MM.1S (cell line): ENCODE data around the gene CDC42.
A peak's percentile ranks its signal among the peaks of the same experiment; 100 is the strongest.
"Not testable (repeated sequence)": the region's sequence is repeated elsewhere in the genome, so short reads cannot be mapped to it uniquely, and the experiment has no call there.

ENCODE experiments used
- DNase-seq: peaks from one replicate; pipeline ENCODE4 v3.0.0-alpha.2; 2015
- H2AFZ ChIP-seq: fragments of 300-600 bp; sonication (generic); 2 replicates; pipeline ENCODE4 v1.6.0; 2016; ENCODE audit warnings: antibody characterized with exemption, low read length
- H3F3A ChIP-seq: fragments of 300-600 bp; sonication (generic); 2 replicates; pipeline ENCODE4 v1.6.1; 2016; ENCODE audit warnings: mild to moderate bottlenecking, antibody characterized with exemption, low read length, moderate library complexity, mixed read lengths; ENCODE audit not compliant: insufficient read depth
- H3K27ac ChIP-seq: fragments of 300-600 bp; sonication (generic); 2 replicates; pipeline ENCODE4 v1.5.1; 2016; ENCODE audit warnings: mild to moderate bottlenecking, low read length
- H3K27me3 ChIP-seq: fragments of 300-600 bp; sonication (generic); replicated peaks from 2 replicates; pipeline ENCODE4 v1.6.0; 2016; ENCODE audit warnings: low read length; ENCODE audit not compliant: insufficient read depth
- H3K36me3 ChIP-seq: fragments of 300-600 bp; sonication (generic); replicated peaks from 2 replicates; pipeline ENCODE4 v1.6.1; 2016; ENCODE audit warnings: mild to moderate bottlenecking, low read length, mixed read lengths; ENCODE audit not compliant: insufficient read depth
- H3K4me1 ChIP-seq: fragments of 300-600 bp; sonication (generic); 2 replicates; pipeline ENCODE4 v1.6.1; 2016; ENCODE audit warnings: low read length, mixed read lengths
- H3K4me2 ChIP-seq: fragments of 300-600 bp; sonication (generic); 2 replicates; pipeline ENCODE4 v1.6.0; 2016; ENCODE audit warnings: low read depth, low read length
- H3K4me3 ChIP-seq: fragments of 300-600 bp; sonication (generic); 2 replicates; pipeline ENCODE4 v1.5.1; 2016; ENCODE audit warnings: low read length, mixed read lengths
- H3K79me2 ChIP-seq: fragments of 300-600 bp; sonication (generic); 2 replicates; pipeline ENCODE4 v1.6.1; 2016; ENCODE audit warnings: mixed run types, low read length, mixed read lengths
- H3K9ac ChIP-seq: fragments of 300-600 bp; sonication (generic); 2 replicates; pipeline ENCODE4 v1.6.1; 2016; ENCODE audit warnings: low read length, mixed read lengths
- H3K9me2 ChIP-seq: fragments of 300-600 bp; sonication (generic); replicated peaks from 2 replicates; pipeline ENCODE4 v1.6.1; 2016; ENCODE audit warnings: mild to moderate bottlenecking, low read length, mixed read lengths; ENCODE audit not compliant: insufficient read depth
- H3K9me3 ChIP-seq: fragments of 300-600 bp; sonication (generic); replicated peaks from 2 replicates; pipeline ENCODE4 v1.6.1; 2016; ENCODE audit warnings: mild to moderate bottlenecking, low read length, mixed read lengths; ENCODE audit not compliant: insufficient read depth
- H4K20me1 ChIP-seq: fragments of 300-600 bp; sonication (generic); 2 replicates; pipeline ENCODE4 v1.6.1; 2016; ENCODE audit warnings: mild to moderate bottlenecking, low read length, moderate library complexity, mixed read lengths; ENCODE audit not compliant: insufficient read depth
- EZH2 ChIP-seq: fragments of 300-600 bp; sonication (generic); optimal IDR thresholded peaks from 2 replicates; pipeline ENCODE3; 2017; ENCODE audit warnings: low read depth, mild to moderate bottlenecking, antibody characterized with exemption, low read length, mixed read lengths
- EZH2phosphoT487 ChIP-seq: fragments of 300-600 bp; sonication (generic); IDR thresholded peaks from 2 replicates; pipeline ENCODE4 v1.6.1; 2018; ENCODE audit warnings: antibody characterized with exemption, low read length
- TF ChIP-seq, protein P1 (sequence below): fragments of 300-600 bp; sonication (generic); IDR thresholded peaks from 2 replicates; pipeline ENCODE4 v1.5.1; 2016; ENCODE audit warnings: antibody characterized with exemption, low read length, mixed read lengths

CDC42 gene

DNA sequence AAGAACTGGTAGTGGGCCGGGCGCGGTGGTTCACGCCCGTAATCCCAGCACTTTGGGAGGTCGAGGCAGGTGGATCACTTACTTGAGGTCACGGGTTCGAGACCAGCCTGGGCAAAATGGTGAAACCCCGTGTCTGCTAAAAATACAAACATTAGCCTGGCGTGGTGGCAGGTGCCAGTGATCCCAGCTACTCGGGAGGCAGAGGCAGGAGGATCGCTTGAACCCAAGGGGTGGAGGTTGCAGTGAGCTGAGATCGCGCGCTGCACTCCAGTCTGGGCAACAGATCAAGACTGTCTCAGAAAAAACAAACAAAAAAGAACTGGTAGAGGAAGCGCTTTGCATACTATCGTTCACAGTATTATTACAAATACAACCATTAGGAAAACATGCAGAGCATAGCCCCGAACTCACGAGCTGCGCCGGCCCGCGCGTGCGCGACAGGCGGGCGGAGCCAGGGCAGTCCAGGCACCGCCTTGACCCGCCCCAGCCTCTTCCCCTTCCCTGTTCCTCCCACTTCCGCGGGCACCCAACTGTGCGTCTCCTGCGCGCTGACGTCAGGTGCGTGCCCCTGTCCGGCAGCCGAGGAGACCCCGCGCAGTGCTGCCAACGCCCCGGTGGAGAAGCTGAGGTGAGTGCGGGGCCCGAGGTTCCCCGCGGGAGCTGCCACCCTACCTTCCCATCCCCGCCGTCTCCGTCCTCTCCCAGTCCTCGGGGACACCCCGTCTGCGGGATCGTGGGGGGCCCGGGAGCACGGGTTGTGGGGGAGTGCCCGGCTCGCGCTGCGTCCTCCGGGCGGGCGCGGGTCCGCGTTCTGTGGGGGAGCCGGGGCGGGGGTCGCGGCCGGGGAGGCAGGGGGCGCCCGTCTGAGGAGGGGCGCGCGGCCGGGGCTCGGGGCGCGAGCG lies at the start of gene CDC42:
Gene CDC42, plus strand, starts transcription at position 595 of the 902 bp plus-strand sequence. CDS start 25,770 bp downstream, outside the sequence.
- H2AFZ ChIP-seq = peak within 1 kb of the TSS; percentile 98
- H3K79me2 ChIP-seq = peaks cover 43% of the 10 kb centered on the region

DNA sequence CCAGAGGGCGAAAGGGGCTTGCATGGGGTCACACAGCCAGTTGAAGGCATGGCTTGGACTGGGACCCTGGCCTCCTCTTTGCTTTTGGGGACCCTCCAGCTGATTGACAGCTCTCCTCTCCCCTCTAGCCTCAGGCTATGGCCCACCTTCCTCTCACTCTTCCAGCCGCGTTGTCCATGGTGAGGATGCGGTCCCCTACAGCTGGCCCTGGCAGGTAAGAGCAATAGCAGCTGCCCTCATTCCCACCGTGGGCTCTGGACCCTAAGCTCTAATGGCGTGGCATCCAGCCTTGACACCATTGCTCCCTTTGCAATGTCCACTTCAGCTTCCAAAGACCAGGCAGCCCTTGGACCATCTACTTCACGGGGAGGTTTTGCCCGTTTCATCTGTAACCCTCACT lies 49.6 kb upstream of the CDC42 start:
- H3K27me3 ChIP-seq, H3K9ac ChIP-seq, H2AFZ ChIP-seq, H3K9me3 ChIP-seq, H3F3A ChIP-seq, H3K36me3 ChIP-seq, H3K9me2 ChIP-seq, H3K4me3 ChIP-seq, H3K4me1 ChIP-seq, H3K4me2 ChIP-seq, DNase-seq, H3K27ac ChIP-seq, H4K20me1 ChIP-seq, H3K79me2 ChIP-seq: not testable (repeated sequence)

More for the DNA sequence above, at the start of gene CDC42:
- Histone ChIP-seq H3K9ac (peak within 1 kb of the TSS; percentile 96), H3K9me2 (no peaks in the 10 kb centered on the region), H3K4me3 (peak within 1 kb of the TSS; percentile 97), H3K36me3 (peaks cover 4% of the 10 kb centered on the region; the same call in 1 of the 2 replicates), H3F3A (peaks cover 13% of the 10 kb centered on the region), H3K27ac (peak within 1 kb of the TSS; percentile 85), H3K4me1 (peaks cover 27% of the 10 kb centered on the region), H3K4me2 (peak within 1 kb of the TSS; percentile 85), H4K20me1 (peaks cover 34% of the 10 kb centered on the region), H3K9me3 (no peaks in the 10 kb centered on the region), H3K27me3 (no peaks in the 10 kb centered on the region)
- DNase-seq = peak; percentile 95
- TF ChIP-seq EZH2 (no peak), EZH2phosphoT487 (no peak)
- TF ChIP-seq, protein P1, sequence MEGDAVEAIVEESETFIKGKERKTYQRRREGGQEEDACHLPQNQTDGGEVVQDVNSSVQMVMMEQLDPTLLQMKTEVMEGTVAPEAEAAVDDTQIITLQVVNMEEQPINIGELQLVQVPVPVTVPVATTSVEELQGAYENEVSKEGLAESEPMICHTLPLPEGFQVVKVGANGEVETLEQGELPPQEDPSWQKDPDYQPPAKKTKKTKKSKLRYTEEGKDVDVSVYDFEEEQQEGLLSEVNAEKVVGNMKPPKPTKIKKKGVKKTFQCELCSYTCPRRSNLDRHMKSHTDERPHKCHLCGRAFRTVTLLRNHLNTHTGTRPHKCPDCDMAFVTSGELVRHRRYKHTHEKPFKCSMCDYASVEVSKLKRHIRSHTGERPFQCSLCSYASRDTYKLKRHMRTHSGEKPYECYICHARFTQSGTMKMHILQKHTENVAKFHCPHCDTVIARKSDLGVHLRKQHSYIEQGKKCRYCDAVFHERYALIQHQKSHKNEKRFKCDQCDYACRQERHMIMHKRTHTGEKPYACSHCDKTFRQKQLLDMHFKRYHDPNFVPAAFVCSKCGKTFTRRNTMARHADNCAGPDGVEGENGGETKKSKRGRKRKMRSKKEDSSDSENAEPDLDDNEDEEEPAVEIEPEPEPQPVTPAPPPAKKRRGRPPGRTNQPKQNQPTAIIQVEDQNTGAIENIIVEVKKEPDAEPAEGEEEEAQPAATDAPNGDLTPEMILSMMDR = no peak

DNA sequence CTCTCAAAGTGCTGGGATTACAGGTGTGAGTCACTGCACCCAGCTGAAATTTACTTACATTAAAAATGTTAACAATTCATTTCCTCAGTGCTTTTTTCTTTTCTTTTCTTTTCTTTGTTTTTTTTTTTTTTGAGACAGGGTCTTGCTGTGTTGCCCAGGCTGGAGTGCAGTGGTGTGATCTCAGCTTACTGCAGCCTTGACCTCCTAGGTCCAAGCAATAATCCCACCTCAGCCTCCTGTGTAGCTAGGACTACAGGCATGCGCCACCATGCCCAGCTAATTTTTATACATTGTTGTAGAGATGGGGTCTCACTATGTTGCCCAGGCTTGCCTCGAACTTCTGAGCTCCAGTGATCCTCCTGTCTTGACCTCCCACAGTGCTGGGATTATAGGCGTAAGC lies 48.5 kb upstream of the CDC42 start:
- not testable (repeated sequence) for H3F3A ChIP-seq, H3K9me3 ChIP-seq, H3K79me2 ChIP-seq, H3K27me3 ChIP-seq, H3K9ac ChIP-seq, H3K9me2 ChIP-seq, H3K4me1 ChIP-seq, DNase-seq, H3K27ac ChIP-seq, H4K20me1 ChIP-seq, H2AFZ ChIP-seq, H3K4me3 ChIP-seq, H3K36me3 ChIP-seq, H3K4me2 ChIP-seq

DNA sequence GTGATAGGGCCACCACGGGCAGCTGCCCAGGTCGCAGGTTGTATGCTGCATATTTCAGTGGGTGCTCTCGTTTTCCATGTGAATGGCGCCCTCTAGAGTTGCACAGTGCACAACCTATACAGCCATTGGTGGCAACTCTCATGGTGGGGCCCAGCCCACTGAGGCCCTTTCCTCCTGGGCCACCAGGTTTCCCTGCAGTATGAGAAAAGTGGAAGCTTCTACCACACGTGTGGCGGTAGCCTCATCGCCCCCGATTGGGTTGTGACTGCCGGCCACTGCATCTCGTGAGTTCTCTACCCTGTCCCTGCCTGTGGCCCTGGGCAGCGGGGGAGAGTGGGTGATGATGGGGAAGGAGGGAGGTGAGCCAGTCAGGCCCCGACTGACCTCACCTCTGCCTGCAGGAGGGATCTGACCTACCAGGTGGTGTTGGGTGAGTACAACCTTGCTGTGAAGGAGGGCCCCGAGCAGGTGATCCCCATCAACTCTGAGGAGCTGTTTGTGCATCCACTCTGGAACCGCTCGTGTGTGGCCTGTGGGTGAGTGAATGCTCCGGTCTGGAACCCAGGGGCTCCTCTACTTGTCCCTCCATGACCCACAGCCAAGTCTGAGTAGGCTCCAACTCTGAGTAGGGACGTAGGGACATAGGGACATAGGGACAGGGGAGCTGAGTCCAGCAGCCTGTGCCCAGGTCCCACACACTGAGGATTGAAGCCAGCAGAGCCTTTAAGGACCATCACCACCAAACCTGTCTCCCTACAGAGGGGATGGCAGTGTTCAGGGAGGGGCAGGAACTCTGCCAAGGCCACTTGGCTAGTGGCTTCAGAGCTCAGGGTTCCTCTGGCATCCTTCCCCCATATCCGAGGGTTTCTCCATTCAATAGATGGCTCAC lies 47.0 kb upstream of the CDC42 start:
- not testable (repeated sequence) for H3K27me3 ChIP-seq, H3K4me3 ChIP-seq, H3K27ac ChIP-seq, H3K9ac ChIP-seq, H3K4me2 ChIP-seq, H4K20me1 ChIP-seq, H3K36me3 ChIP-seq, H3K4me1 ChIP-seq, H3F3A ChIP-seq, H2AFZ ChIP-seq, H3K9me2 ChIP-seq, H3K79me2 ChIP-seq, H3K9me3 ChIP-seq
- peak; percentile 12 for DNase-seq
- TF ChIP-seq, protein P1 = peak; percentile 20

DNA sequence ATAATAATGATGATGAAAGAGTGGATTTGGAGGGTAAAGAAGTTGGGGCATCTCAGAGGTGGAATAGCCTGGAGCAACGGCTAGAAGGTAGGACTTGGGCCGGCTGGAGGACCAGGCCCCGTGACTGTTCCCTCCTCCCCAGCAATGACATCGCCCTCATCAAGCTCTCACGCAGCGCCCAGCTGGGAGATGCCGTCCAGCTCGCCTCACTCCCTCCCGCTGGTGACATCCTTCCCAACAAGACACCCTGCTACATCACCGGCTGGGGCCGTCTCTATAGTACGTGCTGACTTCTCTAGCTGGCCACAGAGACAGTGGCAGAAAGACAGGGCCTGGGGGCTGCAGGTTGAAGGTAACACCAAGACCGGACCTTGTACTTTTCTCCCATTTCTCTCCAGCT lies 45.8 kb upstream of the CDC42 start:
- H3K79me2 ChIP-seq, H3K4me3 ChIP-seq, H3K4me1 ChIP-seq, H3K9ac ChIP-seq, H3K9me2 ChIP-seq, H3K36me3 ChIP-seq, H2AFZ ChIP-seq, H4K20me1 ChIP-seq, H3K27ac ChIP-seq, H3F3A ChIP-seq, H3K27me3 ChIP-seq, DNase-seq, H3K9me3 ChIP-seq, H3K4me2 ChIP-seq: not testable (repeated sequence)

DNA sequence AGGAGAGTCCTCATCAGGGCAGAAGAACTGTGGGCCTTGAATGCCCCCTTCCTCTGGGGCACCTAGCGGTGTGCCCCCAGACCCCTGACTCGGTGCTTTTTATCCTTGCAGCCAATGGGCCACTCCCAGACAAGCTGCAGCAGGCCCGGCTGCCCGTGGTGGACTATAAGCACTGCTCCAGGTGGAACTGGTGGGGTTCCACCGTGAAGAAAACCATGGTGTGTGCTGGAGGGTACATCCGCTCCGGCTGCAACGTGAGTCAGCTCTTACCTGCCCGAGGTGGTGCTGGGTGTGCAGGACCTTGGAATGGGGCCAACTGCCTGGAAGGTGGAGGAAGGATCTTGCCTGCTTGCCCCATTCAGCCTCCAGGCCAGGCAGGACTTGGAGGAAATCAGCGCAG lies 45.2 kb upstream of the CDC42 start:
- not testable (repeated sequence) for H3K4me3 ChIP-seq, H2AFZ ChIP-seq, H3K79me2 ChIP-seq, H3K36me3 ChIP-seq, H3K9ac ChIP-seq, H3K9me2 ChIP-seq, H3F3A ChIP-seq, H3K9me3 ChIP-seq, H3K4me2 ChIP-seq, DNase-seq, H3K27me3 ChIP-seq, H4K20me1 ChIP-seq, H3K27ac ChIP-seq, H3K4me1 ChIP-seq
